SK-N-MC (cell line): ENCODE measurements around the gene CSF3.
"Not testable (repeated sequence)": the region's sequence is repeated elsewhere in the genome, so short reads cannot be mapped to it uniquely, and the experiment has no call there.

ENCODE experiments used
- DNase-seq: peaks from one replicate; pipeline ENCODE4 v3.0.0-alpha.2; 2011; ENCODE audit warnings: low read depth, low spot score
- H3K27ac ChIP-seq: fragments of 200-600 bp; sonication (generic); 2 replicates; pipeline ENCODE4 v1.5.1; 2016; ENCODE audit warnings: mixed run types
- H3K36me3 ChIP-seq: fragments of 200-600 bp; sonication (generic); 2 replicates; pipeline ENCODE4 v1.6.1; 2017; ENCODE audit warnings: antibody characterized with exemption, low read length, mixed read lengths; ENCODE audit not compliant: insufficient read depth
- H3K4me3 ChIP-seq: fragments of 200-600 bp; sonication (generic); 2 replicates; pipeline ENCODE4 v1.5.1; 2016
- H3K9ac ChIP-seq: fragments of 200-600 bp; sonication (generic); 2 replicates; pipeline ENCODE4 v1.8.0; 2017; ENCODE audit warnings: mixed run types, mixed read lengths; ENCODE audit not compliant: insufficient read length
- H3K9me3 ChIP-seq: fragments of 200-600 bp; sonication (generic); 2 replicates; pipeline ENCODE4 v1.6.1; 2017; ENCODE audit warnings: low read depth, mild to moderate bottlenecking, antibody characterized with exemption, low read length, moderate library complexity, mixed read lengths
- EZH2 ChIP-seq: fragments of 200-600 bp; sonication (generic); IDR thresholded peaks from one replicate; pipeline ENCODE4 v1.6.1; 2017; ENCODE audit warnings: antibody characterized with exemption
- FOXP2 ChIP-seq: optimal IDR thresholded peaks from 2 replicates; pipeline ENCODE3; 2011; ENCODE audit warnings: mild to moderate bottlenecking, moderate library complexity; ENCODE audit not compliant: insufficient read depth; ENCODE audit errors: extremely low read length, control extremely low read depth
- POLR2AphosphoS5 ChIP-seq: IDR thresholded peaks from 2 replicates; pipeline ENCODE4 v1.6.1; 2012; ENCODE audit warnings: mild to moderate bottlenecking, low read depth, low read length, borderline replicate concordance

Gene CSF3

DNA sequence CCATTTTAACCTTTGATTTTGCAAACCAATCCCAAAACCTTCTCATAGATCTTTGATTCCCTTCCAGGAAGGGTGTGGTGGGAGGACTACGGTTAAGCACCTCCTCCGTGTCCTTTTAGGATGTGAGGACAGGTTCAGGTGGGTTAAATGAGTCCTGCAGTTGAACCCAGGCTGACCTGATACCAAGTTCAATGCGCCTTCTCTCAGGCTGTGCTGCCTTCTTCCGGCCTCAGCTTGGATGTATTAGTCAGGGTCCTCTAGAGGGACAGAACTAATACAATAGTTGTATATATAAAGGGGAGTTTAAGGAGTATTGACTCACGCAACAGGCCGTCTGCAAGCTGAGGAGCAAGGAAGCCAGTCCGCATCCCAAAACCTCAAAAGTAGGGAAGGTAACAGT lies 10.5 kb upstream of the CSF3 start:
- no peak for DNase-seq
- H3K36me3 ChIP-seq = no peaks in the 10 kb centered on the region
- TF ChIP-seq POLR2AphosphoS5 = no peak
- no peak for TF ChIP-seq EZH2
- no peak for TF ChIP-seq FOXP2
- no peak overlapping the region for H3K27ac ChIP-seq
- H3K4me3 ChIP-seq = no peak overlapping the region
- no peaks in the 10 kb centered on the region for H3K9me3 ChIP-seq
- H3K9ac ChIP-seq = no peak overlapping the region

DNA sequence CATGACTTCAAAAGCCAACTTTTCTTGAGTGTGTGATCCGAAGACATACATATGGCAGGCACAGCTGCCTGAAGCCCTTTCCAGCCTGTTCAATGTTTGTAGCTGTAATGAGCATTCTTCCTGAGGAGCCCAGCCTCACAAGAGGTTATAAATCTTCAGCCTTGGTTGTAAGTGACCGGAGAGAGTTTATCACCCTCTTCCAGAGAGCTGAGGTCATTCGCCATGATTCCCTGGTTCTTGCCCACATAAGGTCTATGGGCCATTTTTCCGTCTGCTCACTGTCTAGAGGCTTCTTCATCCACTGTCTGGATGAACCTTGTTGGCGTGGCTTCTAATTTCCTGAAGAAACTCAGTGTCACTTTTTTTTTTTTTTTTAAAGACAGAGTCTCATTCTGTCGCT lies 9.7 kb upstream of the CSF3 start:
- H3K36me3 ChIP-seq = no peaks in the 10 kb centered on the region
- DNase-seq = no peak
- no peak overlapping the region for H3K9ac ChIP-seq
- H3K27ac ChIP-seq = no peak overlapping the region
- no peaks in the 10 kb centered on the region for H3K9me3 ChIP-seq
- no peak overlapping the region for H3K4me3 ChIP-seq
- TF ChIP-seq EZH2 = no peak
- TF ChIP-seq POLR2AphosphoS5 = no peak
- TF ChIP-seq FOXP2 = no peak

DNA sequence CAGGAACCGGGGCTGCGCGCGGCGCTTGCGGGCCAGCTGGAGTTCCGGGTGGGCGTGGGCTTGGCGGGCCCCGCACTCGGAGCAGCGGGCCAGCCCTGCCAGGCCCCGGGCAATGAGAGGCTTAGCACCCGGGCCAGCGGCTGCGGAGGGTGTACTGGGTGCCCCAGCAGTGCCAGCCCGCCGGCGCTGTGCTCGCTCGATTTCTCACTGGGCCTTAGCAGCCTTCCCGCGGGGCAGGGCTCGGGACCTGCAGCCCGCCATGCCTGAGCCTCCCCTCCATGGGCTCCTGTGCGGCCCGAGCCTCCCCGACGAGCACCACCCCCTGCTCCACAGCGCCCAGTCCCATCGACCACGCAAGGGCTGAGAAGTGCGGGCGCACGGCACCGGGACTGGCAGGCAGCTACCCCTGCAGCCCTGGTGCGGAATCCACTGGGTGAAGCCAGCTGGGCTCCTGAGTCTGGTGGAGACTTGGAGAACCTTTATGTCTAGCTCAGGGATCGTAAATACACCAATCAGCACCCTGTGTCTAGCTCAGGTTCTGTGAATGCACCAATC lies 4.2 kb upstream of the CSF3 start:
- H3K36me3 ChIP-seq, H3K9ac ChIP-seq, H3K9me3 ChIP-seq, H3K4me3 ChIP-seq, H3K27ac ChIP-seq, DNase-seq: not testable (repeated sequence)

DNA sequence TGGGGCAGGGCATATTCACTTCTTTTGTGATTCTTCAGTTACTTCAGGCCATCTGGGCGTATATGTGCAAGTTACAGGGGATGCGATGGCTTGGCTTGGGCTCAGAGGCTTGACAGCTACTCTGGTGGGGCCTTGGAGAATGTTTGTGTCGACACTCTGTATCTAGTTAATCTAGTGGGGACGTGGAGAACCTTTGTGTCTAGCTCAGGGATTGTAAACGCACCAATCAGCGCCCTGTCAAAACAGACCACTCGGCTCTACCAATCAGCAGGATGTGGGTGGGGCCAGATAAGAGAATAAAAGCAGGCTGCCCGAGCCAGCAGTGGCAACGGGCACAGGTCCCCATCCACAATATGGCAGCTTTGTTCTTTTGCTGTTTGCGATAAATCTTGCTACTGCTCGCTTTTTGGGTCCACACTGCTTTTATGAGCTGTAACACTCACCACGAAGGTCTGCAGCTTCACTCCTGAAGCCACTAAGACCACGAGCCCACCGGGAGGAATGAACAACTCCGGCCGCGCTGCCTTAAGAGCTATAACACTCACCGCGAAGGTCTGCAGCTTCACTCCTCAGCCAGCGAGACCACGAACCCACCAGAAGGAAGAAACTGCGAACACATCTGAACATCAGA lies 3.1 kb upstream of the CSF3 start:
- not testable (repeated sequence) for H3K4me3 ChIP-seq, H3K9me3 ChIP-seq, DNase-seq, H3K9ac ChIP-seq, H3K27ac ChIP-seq, H3K36me3 ChIP-seq

DNA sequence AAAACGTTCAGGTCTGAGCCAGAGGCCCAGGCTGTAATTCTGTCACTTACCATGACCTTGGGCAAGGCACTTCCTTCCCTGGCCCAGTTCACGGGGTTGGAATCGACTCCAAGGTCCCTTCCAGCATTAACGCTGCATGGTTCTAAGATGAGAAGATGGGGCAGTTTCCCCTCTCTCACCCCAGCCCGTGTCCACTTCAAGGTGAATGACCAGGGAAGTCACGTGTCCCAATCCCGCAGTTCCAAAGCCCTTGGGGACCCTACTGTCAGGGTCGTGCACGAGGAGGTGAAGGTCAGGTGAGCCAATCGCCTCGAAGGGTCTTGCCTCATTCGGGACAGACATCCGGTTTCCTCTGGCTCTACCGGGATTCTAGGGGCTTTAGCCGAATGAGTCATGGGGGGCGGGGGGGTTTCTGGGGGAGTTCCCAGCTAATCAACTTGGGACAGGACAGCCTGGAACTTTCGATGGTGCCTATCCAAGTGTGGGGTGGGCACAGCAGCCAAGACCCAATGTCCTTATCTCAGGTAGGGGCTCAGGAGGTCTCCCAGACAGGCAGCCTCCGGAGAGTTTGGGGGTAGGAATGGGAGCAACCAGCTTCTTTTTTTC lies 762 bp upstream of the CSF3 start:
- Histone ChIP-seq H3K9me3 (no peaks in the 10 kb centered on the region), H3K9ac (no peak overlapping the region), H3K4me3 (no peak overlapping the region), H3K27ac (no peak overlapping the region), H3K36me3 (peaks cover 3% of the 10 kb centered on the region; the same call in 1 of the 2 replicates)
- DNase-seq = no peak
- TF ChIP-seq FOXP2 (no peak), POLR2AphosphoS5 (no peak), EZH2 (no peak)

- H3K4me3 ChIP-seq = no peak overlapping the region
- no peak for DNase-seq
- H3K36me3 ChIP-seq = peaks cover 6% of the 10 kb centered on the region; the same call in 1 of the 2 replicates
- H3K27ac ChIP-seq = no peak overlapping the region
- TF ChIP-seq FOXP2 (no peak), EZH2 (no peak), POLR2AphosphoS5 (no peak)
- no peak overlapping the region for H3K9ac ChIP-seq
- H3K9me3 ChIP-seq = no peaks in the 10 kb centered on the region
Observed at GRCh38 chr17:40015998-40016985, 1.1 kb downstream of the CSF3 start.

GRCh38 chr17:40017422-40018080 lies 2.3 kb downstream of the CSF3 start:
- Histone ChIP-seq H3K9ac (no peak overlapping the region), H3K4me3 (no peak overlapping the region), H3K27ac (no peak overlapping the region), H3K9me3 (no peaks in the 10 kb centered on the region), H3K36me3 (peaks cover 16% of the 10 kb centered on the region; the same call in 1 of the 2 replicates)
- DNase-seq = no peak
- no peak for TF ChIP-seq FOXP2
- TF ChIP-seq EZH2 = no peak
- no peak for TF ChIP-seq POLR2AphosphoS5
